ENCODE data around the gene HOXA6. TPM values are rescaled to one million over a fixed set of nuclear protein-coding genes. Genes with fewer than 3 reads are reported as not detected.
A peak's percentile ranks its signal among the peaks of the same experiment; 100 is the strongest.

Gene HOXA6
- total RNA-seq, 1 donor from 2014 or later: not detected

DNA sequence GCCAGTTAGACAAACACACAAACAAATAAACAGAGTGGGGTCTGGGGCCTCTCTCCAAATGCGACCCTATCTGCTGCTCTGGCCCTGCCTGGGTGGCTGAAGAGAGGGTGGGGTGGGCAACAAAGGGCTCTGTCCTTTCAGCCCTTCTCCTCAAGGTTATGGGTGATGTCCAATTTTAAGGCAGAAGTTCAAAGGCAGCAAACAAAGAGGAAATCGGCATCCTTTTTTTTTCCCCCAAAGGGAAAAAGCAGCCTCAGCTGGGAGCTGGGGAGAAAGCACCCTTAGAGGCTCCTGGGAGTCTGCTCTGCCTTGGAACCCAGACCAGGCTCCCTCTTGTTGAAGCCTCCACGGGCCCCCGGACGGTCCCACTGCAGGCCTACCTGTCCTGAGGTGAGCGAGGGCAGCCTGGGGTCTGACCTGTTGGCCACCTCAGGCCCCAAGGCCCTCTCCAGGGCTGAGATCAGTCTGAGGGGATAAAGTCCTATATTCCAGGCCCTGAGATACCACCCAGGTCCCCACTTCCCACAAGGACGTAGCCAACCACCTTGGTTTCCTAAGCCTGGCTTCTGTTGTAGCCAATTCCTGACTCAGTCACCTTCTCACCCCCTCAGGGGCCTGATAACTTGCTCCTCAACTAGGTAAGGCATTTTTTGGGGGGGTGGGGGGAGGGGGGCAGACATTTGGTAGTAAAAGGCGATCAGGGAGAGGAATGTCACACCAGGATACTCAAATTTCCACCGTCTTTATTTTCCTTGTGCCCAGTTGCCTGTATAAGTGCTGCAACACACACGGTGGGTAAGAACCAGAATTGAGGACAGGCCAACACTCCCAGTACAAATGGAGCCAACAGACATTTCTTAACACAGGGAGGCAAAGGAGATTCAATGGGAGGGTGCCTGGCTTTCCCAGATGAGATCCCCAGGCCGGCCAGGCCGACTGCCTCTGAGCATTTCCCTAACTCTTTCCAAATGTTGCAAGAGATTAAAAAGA lies 33.2 kb upstream of the HOXA6 start:
- intact Hi-C loops (cut with micrococcal nuclease): no loop called here
- Mint-ChIP-seq H3K9me3 (no peaks in the 10 kb centered on the region), H3K36me3 (ENCODE audit: low read depth) (no peaks in the 10 kb centered on the region), H3K27ac (no peak overlapping the region), H3K27me3 (peaks cover 70% of the 10 kb centered on the region), H3K4me3 (no peak overlapping the region), H3K4me1 (peaks cover 22% of the 10 kb centered on the region)
- TF ChIP-seq, protein P1, sequence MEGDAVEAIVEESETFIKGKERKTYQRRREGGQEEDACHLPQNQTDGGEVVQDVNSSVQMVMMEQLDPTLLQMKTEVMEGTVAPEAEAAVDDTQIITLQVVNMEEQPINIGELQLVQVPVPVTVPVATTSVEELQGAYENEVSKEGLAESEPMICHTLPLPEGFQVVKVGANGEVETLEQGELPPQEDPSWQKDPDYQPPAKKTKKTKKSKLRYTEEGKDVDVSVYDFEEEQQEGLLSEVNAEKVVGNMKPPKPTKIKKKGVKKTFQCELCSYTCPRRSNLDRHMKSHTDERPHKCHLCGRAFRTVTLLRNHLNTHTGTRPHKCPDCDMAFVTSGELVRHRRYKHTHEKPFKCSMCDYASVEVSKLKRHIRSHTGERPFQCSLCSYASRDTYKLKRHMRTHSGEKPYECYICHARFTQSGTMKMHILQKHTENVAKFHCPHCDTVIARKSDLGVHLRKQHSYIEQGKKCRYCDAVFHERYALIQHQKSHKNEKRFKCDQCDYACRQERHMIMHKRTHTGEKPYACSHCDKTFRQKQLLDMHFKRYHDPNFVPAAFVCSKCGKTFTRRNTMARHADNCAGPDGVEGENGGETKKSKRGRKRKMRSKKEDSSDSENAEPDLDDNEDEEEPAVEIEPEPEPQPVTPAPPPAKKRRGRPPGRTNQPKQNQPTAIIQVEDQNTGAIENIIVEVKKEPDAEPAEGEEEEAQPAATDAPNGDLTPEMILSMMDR (IDR thresholded peaks at IDR 0.05): no peak
- DNase-seq (peak; percentile 10), ATAC-seq (ENCODE audit: low read depth) (no peak)
- ChIA-PET CTCF (interaction anchor here (1.2 to 2.0 kb wide), 5 partner anchors 9 to 1288 kb away, joined by 3 to 10 read pairs (median 5); no protein-coding TSS in a partner anchor), POLR2A (interaction anchor here (0.6 kb wide), 1 partner anchor 38 kb away, joined by 4 read pairs; no protein-coding TSS in a partner anchor)

DNA sequence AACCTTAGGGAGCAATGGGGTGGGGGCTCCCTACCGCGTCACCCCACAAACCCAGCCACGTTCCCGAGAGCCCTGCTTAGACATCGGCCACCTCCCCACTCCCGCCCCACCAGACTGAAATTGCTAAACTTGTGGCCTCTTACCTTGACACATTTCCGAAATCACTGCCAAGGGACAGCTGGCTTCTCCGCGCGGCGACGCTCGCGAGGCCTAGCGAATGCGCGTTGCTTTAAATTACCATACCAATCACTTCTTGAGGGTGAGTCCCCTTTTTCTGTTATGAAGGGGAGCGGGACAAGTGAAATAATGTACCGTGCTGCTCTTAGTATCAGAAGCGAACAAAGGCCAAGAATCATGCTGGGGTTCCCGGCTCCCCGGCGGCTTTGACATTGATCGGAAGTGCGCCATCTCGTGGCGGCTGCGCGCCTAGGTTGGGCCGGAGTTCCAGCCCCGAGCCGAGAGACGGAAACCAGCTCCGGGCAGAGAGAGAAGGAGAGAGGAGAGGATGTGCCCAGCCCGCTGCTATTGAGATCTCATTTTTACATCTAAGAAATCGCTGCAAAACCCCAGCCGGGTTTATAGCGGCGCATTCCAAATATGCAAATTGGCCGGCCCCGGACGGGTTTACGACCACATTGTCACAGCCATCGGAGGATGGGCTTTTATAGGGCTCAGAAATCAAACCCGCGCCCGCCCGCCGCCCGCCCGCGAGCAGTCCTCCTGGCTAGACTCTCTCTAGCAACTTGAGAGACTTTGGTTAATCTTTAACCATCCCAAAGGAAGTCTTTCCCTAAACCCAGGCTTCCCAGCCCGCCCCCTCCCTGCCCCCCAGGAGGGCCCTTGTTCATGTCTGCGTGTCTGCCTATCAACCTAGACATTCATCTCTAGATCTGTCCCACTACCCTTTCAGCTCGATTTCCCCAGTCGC lies 32.2 kb upstream of the HOXA6 start:
- intact Hi-C loops (cut with micrococcal nuclease): no loop called here

DNA sequence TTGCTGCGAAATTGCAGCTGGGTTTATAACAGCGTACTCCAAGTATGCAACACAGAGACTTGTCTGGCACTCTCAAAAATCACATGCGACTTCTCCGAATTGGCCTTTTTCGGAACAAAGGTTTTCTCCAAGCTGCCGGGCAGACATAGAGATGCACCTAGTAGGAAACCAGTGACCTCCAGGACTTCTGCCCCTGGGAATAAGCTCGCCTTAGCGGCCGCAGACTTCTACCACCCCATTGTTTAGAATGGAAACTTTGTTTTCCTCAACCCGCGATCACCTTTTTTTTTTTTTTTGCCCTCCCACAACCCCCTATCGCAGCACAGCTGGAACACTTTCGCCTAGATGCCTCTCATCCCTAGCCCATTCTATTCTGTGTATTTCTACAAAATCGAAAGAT lies 31.5 kb upstream of the HOXA6 start:
- peaks cover 66% of the 10 kb centered on the region for H3K27me3 Mint-ChIP-seq
- intact Hi-C loops (cut with micrococcal nuclease): no loop called here
- ChIA-PET POLR2A (interaction anchor here (0.6 kb wide), 1 partner anchor 591 kb away, joined by 3 read pairs; no protein-coding TSS in a partner anchor), CTCF (interaction anchor here (1.5 to 2.0 kb wide), 3 partner anchors 11 to 1287 kb away, joined by 5 to 10 read pairs (median 9); no protein-coding TSS in a partner anchor)
- ATAC-seq (ENCODE audit: low read depth) (no peak), DNase-seq (no peak)
- H3K9me3 Mint-ChIP-seq: no peaks in the 10 kb centered on the region
- no peak overlapping the region for H3K4me3 Mint-ChIP-seq
- TF ChIP-seq, protein P1 (IDR thresholded peaks at IDR 0.05): no peak
- peaks cover 14% of the 10 kb centered on the region for H3K4me1 Mint-ChIP-seq
- H3K36me3 Mint-ChIP-seq (ENCODE audit: low read depth): no peaks in the 10 kb centered on the region
- H3K27ac Mint-ChIP-seq: no peak overlapping the region

More for the DNA sequence above, 32.2 kb upstream of the HOXA6 start:
- POLR2A ChIA-PET: interaction anchor here (0.6 kb wide), 1 partner anchor 39 kb away, joined by 4 read pairs; no protein-coding TSS in a partner anchor
- CTCF ChIA-PET: interaction anchor here (1.2 to 2.0 kb wide), 4 partner anchors 10 to 1287 kb away, joined by 4 to 10 read pairs (median 7); no protein-coding TSS in a partner anchor
- DNase-seq: peak; percentile 29
- Mint-ChIP-seq H3K27ac (no peak overlapping the region), H3K9me3 (no peaks in the 10 kb centered on the region), H3K36me3 (ENCODE audit: low read depth) (no peaks in the 10 kb centered on the region), H3K4me3 (peak overlapping the region; percentile 39), H3K27me3 (peaks cover 69% of the 10 kb centered on the region), H3K4me1 (peaks cover 15% of the 10 kb centered on the region)
- peak; percentile 47 for ATAC-seq (ENCODE audit: low read depth)
- TF ChIP-seq, protein P1 (IDR thresholded peaks at IDR 0.05): peak; percentile 24

DNA sequence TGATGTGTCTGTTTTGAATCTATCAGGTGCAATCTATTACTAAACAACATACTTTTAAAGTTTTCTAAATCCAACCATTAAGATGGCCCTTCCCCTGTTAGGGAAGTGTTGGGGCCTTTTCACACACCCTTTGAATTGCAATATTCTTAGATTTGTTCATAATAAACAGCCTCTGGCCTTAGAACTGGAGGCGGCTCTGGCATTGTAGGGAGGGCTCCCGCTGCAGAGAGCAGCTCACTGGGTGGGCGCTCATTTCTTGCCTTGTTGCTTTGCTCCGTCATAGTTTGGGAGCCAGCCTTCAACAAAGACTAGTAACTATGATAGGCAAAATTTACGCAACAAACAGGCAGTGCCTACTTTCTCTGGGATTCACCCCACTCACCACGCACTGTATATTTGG lies 30.8 kb upstream of the HOXA6 start:
- Mint-ChIP-seq H3K4me1 (peaks cover 10% of the 10 kb centered on the region), H3K27ac (no peak overlapping the region), H3K27me3 (peaks cover 62% of the 10 kb centered on the region), H3K36me3 (ENCODE audit: low read depth) (no peaks in the 10 kb centered on the region), H3K9me3 (no peaks in the 10 kb centered on the region), H3K4me3 (no peak overlapping the region)
- TF ChIP-seq, protein P1 (IDR thresholded peaks at IDR 0.05): no peak
- DNase-seq (no peak), ATAC-seq (ENCODE audit: low read depth) (no peak)
- CTCF ChIA-PET: interaction anchor here (1.8 kb wide), 1 partner anchor 17 kb away, joined by 10 read pairs; no protein-coding TSS in a partner anchor
- intact Hi-C loops (cut with micrococcal nuclease): no loop called here
- POLR2A ChIA-PET: interaction anchor here (0.6 kb wide), 1 partner anchor 592 kb away, joined by 3 read pairs; no protein-coding TSS in a partner anchor

Measured in activated B cell treated with CpG ODN at 0.5 μM for 24 hours (primary cell).